Stimulated activated CD8-positive, alpha-beta memory T cell treated with anti-CD3 and anti-CD28 coated beads, Interleukin-15, amount 100 ng/mL, for 24 hours (primary cell): ENCODE results near the gene SLC7A10.
"Not testable (repeated sequence)": the region's sequence is repeated elsewhere in the genome, so short reads cannot be mapped to it uniquely, and the experiment has no call there.

ENCODE experiments used
- DNase-seq: peaks from one replicate; pipeline ENCODE4 v3.0.0-alpha.2; 2020; ENCODE audit warnings: low read depth

SLC7A10 gene

DNA sequence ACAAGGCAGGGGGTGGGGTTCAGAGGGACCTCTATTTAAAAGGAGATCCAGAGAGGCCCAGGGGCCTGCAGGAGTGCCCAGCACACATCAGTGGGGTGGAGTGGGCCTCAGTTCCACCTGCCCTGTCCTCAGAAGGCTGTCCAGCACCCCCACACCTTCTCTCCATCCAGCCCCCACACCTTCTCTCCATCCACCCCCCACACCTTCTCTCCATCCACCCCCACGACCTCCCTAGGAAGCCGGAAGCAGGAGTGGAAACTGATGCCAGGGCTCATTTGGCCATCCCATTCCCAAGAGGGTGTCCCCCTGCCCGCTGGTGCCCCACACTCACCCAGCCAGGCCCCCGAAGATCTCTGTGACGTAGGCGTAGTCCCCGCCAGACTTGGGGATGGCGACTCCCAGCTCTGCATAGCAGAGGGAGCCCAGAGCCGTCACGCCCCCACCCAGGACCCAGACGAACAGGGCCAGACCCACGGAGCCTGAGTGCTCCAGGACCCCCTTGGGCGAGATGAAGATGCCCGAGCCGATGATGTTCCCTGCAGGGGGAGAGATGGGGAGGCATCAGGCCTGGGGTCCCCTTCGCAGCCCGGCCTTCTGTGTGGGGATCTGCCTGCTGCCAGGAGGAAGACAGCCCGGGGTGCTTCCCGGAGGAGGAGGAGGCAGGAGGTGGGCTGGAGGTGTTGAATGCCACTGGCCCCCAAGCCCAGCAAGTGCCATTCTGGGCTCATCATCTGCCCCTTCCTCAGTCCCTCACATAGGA lies 10.0 kb downstream of the SLC7A10 start:
- no peak for DNase-seq

DNA sequence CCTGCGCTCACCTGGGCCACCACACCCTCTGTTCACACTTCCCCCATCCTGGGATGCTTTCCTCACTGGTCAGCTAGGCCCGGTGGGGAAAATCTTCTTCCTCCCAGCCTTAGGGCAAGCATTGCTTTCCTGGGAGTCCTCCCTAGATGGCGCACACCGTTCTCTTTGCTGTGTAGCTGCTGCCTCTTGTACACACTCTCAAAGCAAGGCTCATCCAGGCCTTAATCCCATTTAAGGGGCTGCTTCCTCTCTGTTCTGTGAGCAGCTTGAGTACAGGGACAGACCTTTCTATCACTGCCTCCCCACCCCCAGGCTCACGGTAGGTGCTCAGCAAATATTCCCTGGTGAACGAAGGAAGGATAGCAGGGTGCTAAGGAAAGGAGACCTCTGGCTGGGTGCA lies 11.1 kb downstream of the SLC7A10 start:
- no peak for DNase-seq

DNA sequence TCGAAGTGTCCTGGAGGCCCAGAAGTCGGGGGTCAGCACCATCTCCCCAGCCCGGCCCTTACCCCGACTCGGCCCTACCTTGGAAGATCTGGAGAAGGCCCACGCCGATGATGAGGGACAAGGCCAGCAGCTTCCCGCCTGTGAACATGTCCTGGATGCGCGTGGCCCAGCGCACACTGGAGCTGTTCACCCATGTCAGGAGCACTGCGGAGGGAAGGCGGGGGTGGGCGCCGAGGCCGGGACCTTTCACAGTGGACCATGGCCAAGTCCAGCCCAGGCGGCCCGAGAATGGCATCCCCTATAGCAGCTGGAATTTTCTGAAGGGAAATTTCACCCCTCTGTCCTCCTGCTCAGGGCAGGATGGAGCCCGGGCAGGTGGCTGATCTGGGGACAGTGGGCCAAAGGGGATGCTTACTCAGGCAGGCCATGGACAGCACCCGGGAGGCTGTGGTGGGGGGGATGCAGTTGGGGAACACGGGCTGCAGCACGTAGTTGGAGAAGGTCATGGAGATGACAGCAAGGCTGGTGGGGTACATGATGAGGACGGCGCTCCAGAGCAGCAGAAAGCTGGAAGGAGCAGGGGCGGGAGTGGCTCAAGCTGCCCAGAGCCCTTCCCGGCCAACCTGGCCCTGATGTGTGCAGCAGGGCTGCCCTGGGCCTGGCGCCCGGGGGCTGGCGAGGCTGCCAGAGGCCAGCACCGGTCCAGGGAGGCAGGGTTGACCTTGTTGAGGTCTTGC lies 13.0 kb downstream of the SLC7A10 start:
- no peak for DNase-seq

DNA sequence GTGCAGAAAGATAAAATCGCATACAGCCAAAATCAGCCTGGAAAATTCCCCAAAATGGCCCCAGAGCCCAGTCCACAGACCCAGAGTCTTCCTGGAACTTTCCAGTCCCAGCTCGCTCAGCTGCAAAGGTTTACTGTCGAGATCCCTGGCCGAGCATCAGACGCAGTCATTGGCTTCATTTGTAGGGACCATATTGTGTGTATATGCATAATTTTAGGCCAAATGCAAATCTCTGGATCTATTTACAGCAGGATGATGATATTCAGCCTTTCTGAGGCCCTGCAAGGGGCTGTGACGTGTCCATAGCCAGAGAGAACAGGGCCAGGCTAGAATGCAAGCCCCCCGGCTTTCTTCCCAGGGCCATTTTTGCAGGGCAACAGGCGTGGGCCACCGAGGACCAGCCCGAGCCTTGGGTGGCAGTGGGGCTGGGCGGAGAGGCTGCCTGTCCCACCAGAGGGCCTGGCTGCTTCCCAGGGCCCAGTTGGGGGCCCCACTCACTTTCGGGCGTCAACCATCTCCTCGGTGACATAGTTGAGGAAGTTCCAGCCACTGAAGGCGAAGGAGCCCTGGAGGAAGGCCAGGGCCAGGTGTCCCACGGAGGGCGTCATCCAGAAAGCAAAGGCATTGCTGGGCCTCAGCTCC lies 13.7 kb downstream of the SLC7A10 start:
- no peak for DNase-seq

DNA sequence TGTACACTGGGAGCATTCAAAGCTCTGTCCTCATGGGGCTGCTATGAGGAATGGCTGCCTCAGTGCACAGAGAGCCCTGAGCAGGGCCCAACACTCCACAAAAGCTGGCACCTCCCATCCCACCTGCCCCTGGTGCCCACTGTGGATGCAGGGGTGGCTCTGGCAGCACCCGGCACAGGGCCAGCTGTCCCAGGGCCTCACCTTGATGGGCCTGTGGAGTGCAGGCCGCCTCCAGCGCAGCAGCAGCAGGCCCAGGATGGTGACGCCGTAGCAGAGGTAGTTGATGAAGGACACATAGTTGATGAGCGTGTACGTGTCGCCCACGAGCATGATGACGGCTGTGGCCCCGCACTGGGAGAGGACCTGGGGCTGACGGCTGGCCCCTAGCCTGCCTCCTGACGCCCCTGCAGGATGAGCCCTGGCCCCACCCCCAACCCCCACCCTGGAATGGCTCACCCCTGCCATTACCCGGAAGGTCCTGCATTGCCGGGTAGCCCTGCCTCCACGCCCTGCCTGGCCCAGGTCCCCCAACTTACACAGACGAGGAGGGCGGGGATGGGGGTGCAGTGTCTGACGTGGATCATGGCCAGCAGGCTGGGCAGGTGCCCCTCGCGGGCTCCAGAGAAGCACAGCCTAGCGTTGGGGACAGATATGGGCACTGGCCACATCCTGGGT lies 15.2 kb downstream of the SLC7A10 start:
- no peak for DNase-seq

DNA sequence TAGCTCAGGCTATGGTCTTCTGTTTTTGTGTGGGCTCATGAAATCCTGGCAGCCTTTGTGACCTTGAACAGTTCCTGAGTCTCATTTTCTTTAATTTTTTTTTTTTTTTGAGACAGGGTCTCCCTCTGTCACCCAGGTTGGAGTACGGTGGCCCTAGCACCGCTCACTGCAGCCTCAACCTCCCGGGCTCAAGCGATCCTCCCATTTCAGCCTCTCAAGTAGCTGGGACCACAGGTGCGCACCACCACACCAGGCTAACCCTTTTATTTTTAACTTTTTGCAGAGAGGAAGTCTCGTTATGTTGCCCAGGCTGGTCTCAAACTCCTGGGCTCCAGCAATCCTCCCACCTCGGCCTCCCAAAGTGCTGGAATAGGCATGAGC lies 15.8 kb downstream of the SLC7A10 start:
- not testable (repeated sequence) for DNase-seq

DNA sequence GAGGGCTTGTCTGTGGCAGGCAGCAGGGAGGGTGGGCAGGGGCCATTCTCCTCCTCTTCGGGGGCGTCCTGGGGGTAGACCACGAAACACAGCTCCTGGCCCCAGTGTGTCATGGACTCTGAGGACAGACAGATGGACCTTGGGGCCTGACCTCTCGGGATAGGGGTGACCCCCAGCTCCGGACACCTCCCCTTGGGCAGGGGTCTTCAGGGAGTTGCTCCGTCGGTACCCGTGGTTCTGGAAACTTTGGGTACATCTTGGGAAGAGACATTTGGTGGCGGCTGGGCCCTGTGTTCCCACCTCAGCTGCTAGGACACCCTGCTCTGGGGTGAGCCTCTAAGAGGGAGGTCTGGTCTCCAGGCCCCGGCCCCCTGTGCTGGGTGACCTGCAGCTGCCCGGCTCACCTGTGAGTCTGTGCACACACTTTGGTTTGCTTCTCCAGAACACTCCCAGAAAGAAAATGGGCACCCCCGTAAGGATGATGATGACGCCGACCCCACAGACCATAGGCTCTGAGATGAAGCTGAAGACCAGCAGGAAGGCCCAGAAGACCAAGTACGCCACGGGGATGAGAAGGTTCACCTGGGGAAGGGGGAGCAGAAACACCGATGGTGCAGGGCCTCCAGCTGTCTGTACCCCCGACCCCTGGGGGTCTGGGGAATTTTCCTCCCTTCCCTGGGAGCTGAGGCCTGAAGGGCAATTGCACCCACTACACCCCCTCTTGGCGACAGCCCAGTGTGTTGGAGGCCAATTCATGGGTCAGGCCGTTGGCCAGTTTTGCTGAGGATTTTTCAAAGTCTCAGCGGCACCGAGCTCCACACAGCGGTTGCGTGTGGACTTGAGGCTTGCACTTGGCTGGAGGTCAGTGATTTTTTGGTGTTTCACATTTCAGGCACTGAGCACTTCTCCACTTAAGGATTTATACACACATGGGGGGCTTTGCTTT lies 16.5 kb downstream of the SLC7A10 start:
- DNase-seq: no peak

DNA sequence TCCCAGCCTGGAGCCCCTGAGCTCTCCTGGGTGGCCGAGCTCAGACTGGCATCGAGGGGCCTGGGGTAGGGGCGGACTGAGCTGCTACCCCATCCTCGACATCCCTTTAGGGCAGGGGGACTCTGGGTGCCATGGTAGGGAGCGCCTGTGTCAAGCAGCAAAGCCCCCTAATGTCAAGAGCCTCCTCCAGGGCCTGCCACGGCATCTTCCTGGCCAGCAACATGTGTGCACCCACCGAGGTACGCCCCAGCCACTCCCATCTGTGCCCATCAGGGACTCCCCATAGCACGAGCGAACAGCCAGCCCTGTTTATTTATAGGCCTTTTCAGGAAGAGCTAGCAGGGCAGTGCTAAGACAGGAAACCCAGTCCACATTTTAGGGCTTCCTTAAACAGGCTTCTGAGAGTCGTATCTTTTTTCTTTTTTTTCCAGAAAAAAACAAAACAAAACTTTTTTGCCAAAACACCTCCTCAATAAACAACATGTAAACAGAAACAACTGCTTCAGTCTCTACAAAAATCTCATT lies 17.2 kb downstream of the SLC7A10 start:
- no peak for DNase-seq

DNA sequence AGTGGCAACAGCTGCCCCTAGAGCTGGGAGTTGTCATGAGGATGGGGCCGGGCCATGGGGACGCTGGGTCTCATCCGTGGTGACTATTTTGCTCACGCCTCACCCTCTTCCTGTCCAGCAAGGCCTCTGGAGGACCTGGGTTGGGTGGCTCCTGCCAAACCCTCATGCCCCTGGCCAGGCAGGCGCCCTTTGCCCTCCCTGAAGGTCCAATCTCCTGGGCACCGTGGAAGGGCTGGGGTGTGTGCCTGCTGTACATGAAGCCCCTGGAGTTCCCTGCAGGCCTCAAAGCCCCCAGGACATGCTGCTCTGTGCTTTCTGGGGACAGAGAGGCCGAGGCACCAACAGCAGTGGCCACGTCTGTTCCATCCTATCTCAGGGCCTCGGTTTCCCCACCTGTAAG lies 17.7 kb downstream of the SLC7A10 start:
- no peak for DNase-seq

DNA sequence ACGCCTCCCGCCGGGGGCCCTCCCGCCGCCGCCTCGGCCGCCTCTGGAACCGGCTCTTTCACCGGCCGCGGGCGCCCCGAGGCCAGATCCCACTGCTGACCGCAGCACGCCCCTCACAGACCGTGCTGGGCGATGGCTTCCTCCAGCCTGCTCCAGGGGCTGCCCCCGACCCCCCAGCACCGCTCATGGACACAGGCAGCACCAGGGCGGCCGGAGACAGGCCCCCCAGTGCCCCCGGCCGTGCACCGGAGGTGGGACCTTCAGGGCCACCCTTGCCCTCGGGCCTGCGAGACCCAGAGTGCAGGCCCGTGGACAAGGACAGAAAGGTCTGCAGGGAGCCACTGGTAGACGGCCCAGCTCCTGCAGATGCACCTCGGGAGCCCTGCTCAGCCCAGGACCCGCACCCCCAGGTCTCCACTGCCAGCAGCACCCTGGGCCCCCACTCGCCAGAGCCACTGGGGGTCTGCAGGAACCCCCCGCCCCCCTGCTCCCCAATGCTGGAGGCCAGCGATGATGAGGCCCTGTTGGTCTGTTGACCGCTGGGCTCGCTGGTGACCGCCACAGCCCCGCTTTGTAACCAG lies 18.5 kb downstream of the SLC7A10 start:
- no peak for DNase-seq

DNA sequence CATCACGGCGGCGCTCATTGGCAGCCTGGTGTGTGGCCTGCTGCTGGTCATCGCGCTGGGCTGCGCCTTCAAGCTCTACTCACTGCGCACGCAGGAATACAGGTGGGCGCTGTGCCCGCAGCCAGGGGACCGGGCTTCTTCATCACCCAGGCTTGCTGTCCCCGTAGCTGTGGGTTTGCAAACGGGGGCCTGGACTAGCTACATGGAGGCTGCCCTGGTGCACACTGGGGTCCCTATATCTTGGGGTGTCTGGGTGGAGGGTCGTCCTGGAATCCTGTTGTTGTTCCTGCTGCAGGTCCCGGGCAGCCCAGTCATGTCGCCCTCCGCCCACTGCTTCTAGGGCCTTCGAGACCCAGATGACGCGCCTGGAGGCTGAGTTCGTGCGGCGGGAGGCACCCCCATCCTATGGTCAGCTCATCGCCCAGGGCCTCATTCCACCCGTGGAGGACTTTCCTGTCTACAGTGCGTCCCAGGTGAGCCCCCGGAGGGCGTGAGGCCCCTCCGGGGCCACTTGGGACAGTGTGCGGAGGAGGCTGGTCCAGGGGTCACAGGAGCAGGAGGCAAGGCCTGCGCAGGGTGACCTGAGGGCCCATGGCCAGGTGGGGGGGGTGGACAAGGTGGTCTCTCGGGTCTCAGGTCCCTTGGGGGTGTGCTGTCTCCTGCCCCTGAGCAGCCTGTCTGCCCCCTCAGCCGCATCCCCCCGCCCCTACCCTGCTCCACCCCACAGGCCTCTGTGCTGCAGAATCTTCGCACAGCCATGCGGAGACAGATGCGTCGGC lies 19.2 kb downstream of the SLC7A10 start:
- DNase-seq: no peak

DNA sequence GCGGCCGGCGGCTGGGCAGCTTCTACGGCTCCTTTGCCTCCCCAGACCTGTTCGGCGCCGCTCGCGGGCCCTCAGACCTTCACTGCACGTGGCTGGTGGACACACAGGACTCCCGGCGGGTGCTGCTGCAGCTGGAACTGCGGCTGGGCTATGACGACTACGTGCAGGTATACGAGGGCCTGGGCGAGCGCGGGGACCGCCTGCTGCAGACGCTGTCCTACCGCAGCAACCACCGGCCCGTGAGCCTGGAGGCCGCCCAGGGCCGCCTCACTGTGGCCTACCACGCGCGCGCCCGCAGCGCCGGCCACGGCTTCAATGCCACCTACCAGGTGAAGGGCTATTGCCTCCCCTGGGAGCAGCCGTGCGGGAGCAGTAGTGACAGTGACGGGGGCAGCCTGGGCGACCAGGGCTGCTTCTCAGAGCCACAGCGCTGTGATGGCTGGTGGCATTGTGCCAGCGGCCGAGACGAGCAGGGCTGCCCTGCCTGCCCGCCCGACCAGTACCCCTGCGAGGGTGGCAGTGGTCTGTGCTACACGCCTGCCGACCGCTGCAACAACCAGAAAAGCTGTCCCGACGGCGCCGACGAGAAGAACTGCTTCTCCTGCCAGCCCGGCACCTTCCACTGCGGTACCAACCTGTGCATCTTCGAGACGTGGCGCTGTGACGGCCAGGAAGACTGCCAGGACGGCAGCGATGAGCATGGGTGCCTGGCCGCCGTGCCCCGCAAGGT lies 20.0 kb downstream of the SLC7A10 start:
- no peak for DNase-seq

DNA sequence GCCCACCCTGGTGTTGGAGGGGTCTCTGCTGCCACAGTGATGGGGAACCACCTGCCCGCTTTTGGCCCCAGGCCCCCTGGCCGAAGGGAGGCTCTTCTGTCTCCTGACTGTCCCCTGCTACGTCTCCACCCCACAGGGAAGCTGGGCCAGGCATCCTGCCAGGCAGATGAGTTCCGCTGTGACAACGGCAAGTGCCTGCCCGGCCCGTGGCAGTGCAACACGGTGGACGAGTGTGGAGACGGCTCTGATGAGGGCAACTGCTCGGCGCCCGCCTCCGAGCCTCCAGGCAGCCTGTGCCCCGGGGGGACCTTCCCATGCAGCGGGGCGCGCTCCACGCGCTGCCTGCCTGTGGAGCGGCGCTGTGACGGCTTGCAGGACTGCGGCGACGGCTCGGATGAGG lies 20.5 kb downstream of the SLC7A10 start:
- no peak for DNase-seq

DNA sequence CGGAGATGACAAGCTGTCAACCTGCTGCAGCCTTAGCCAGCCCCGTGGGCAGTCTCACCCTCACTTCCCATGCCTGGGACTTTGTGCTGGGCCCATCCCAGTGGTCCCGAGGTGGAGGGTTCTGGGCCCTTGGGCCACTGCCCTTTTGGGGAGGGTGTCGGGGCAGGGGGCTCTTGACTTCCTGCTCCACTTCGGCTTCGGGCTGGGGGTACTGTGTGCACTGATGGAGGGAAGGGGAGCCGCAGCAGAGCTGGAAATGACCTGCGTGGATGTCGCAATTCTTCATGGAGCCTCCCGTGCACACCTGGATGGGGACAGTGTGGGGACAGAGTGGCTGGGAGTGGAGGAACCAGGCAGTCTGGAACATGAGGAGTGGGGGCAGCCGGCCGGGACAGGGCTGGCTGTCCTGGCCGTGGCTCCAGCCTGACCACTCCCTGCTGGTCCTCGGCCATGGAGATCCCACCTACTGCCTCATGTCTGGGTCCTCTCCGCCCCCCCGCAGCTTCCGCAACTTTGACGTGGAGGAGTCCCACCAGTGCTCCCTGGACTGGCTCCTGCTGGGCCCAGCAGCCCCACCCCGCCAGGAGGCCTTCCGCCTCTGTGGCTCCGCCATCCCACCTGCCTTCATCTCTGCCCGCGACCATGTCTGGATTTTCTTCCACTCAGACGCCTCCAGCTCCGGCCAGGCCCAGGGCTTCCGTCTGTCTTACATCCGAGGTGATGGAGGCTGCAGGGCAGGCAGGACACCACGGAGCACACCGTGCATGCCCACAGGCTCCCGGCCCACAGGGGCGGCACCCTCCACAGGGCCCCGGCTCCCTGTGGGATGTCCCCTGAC lies 21.3 kb downstream of the SLC7A10 start:
- DNase-seq: no peak

DNA sequence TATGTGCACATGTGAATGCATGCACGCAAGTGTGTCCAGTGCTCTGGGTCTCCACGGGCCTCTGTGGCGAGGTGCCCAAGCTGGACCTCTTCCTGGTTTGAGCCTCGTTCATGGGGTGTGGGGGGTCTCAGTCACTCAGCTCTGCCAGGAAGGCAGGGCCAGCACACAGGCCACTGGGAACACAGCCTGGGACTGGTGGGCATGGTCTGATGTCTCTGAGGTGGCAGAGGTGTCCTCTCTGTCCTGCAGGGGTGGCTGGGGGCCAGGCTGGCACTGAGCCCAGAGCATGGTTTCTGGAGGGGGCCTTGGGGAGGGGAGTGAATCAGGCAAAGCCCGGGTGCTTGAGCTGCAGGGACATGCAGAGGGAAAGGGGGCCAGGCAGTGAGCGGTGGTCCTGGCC lies 22.1 kb downstream of the SLC7A10 start:
- DNase-seq: no peak

DNA sequence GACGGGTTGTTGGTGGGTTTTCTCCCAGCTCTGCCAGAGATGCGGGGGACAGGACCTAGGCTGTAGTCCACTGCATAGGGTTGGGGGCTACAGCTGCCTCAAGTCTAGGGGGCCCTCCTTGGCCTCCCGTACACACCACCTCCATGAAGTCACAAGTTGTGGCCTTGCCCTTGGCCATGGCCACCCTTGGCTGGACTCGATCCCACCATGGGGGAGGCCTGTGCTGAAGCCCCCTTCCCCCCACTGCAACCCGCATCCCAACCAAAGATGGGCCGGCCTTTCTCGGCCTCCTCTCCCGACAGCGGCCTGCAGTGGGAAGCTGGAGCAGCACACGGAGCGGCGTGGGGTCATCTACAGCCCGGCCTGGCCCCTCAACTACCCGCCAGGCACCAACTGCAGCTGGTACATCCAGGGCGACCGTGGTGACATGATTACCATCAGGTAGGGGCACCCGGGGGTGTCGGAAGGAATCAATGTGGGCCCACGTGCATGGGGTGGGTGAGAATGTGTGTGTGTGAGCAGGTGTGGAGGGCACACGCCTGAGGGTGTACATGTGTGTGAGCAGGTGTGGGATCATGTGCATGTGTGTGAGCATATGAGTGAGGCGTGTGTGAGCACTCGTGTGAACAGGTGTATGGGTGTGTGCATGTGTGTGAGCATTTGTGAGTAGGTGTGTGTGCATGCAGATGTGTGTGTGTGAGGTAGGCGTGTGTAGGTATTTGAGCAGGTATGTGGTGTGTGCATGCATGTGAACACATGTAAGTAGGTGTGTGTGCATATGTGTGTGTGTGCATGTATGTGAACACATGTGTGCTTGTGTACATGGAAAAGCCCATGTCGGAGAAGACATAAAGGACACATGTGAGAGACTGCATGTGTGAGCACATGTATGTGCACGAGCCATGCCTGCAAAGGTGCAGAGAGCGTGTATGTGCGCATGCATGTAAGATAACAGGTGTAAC lies 22.8 kb downstream of the SLC7A10 start:
- no peak for DNase-seq

DNA sequence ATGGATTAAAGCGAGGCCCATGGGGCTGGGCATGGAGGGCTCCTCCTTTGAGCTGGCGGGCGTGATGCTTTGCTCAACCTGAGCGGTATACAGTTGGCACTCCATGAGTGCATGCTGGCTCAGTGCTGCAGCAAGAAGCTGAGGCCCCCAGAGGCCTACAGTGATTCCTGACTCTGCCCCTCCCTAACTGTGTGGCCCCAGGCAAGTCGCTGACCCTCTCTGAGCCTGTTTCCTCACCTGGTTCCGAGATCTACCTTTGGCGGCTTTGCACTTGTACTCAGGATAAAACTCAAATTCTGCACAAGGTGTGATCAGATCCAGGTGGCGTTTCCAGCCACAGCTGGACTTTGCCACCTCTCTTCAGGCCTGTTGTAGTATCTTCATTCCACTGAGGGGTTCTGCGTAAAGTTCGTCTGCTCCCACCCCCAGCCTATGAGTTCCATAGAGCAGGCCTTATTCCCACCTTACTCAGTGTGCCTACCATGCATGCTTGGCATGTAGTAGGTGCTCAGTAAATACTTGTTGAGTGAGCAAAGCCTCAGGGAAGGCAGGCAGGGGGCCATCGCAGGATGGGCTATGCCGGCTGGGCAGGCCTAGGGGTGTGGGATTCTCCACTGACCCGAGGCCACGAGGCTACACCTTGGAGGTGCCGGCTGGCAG lies 23.6 kb downstream of the SLC7A10 start:
- DNase-seq: no peak
